GM12872 (cell line): Measurements from ENCODE around the gene DCDC2.

Experiments used
- TF ChIP-seq, protein P1 (sequence below): IDR thresholded peaks from 3 replicates; pipeline ENCODE4 v1.5.1; 2011; ENCODE audit warnings: low read depth, mild to moderate bottlenecking, low read length, moderate library complexity; ENCODE audit not compliant: insufficient read depth

DCDC2 gene

DNA sequence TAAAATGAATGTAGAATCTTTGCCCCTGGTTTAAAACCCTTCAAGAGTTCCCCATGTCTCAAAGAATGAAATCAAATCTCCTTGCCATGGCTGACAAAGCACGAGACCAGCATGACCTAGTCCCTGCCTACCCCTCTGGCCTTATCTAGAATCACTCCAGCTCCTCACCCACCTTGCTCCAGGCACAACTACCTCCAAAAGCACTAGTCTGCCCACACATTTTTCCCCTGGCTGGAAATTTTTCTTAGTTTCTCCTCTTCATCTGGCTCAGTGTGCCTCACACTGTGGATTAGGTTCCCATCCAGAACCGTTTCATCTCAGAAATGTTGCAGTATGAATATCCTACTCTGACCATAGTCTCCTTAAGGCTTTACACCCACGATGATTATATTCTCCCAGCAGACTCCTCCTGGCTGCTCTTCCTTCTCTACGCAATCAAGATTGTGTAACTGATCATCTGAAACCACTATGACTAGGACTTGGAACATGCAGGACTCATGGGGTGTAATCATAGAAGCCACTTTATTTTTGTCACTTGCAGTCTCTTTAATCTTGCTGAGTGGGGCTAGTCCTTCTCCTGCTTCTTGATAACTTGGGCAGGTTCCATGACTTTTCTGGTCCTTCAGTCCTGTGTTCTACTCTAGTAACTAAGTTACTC lies 37.0 kb upstream of the DCDC2 start:
- TF ChIP-seq, protein P1, sequence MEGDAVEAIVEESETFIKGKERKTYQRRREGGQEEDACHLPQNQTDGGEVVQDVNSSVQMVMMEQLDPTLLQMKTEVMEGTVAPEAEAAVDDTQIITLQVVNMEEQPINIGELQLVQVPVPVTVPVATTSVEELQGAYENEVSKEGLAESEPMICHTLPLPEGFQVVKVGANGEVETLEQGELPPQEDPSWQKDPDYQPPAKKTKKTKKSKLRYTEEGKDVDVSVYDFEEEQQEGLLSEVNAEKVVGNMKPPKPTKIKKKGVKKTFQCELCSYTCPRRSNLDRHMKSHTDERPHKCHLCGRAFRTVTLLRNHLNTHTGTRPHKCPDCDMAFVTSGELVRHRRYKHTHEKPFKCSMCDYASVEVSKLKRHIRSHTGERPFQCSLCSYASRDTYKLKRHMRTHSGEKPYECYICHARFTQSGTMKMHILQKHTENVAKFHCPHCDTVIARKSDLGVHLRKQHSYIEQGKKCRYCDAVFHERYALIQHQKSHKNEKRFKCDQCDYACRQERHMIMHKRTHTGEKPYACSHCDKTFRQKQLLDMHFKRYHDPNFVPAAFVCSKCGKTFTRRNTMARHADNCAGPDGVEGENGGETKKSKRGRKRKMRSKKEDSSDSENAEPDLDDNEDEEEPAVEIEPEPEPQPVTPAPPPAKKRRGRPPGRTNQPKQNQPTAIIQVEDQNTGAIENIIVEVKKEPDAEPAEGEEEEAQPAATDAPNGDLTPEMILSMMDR = no peak

DNA sequence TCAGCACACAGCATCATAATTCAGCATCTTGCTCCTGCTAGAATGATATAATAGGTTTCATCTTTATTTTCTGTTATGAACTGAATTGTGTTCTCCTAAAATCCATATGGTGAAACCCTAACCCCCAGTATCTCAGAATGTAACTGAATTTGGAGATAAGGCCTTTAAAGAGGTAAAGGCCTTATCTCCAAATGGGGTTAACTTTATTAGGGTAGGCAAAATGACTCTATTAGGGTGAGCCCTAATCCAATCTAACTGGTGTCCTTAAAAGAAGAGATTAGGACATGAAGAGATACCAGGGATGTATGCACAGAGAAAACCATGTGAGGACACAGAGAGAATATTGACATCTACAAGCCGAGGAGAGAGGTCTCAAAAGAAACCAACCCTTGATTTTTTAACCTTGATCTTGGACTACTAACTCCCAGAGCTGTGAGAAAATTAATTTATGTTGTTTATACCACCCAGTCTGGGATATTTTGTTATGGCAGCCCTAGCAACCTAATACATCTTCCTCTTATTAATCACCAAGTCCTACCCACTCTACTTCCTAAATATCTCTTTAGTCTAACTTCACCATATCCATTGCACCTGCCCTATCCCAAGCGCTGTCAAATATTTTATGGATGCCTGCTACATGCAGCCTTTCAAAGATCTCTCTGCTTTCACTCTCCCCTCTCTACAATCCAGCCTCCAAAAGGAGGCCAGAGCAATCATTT lies 36.4 kb upstream of the DCDC2 start:
- TF ChIP-seq, protein P1 = no peak

DNA sequence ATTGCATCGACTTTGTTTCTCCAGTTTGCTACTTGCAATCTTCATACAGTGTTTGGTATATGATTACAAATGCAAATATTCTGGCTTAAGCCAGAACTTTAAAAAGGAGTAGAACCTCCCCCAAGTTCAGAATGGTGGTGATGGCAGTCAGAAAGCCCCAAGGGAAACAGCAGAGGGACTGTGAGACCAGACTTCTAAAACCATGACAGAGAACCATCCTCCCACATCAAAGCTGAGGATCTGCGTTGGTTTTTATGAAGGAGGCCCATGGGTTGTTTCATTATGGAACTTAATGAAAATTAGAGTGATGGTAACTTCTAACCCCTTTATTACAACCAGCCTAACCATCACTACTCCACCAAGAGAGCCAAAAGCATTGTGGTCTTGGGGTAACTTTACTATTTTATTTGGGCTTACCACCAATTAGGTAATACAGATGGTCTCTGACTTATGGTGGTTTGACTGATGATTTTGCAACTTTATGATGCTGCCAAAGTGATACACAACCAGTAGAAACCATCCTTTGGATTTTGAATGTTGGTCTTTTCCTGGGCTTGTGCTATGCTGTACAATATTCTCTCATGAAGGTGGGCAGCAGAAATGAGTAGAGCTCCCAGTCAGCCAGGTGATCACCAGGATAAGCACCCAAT lies 34.0 kb upstream of the DCDC2 start:
- TF ChIP-seq, protein P1 = no peak

DNA sequence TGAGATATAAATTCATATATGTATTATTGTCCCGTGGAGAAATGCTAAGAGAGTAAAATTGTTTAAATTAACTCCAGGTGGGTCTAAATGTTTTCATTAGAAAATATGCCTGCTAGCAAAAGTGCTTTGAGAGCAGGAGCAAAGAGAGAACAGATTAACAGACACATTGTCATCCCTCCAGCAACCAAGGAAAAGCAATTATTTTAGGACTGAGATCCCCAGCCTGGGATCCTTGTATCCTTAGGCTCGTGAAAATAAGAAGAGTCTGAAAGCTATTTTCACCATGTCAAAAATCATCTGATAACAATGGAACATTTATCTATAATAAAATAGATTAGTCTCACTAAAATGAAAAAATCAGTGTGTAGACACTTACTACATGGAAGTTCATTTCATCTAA lies 33.3 kb upstream of the DCDC2 start:
- TF ChIP-seq, protein P1 = no peak

DNA sequence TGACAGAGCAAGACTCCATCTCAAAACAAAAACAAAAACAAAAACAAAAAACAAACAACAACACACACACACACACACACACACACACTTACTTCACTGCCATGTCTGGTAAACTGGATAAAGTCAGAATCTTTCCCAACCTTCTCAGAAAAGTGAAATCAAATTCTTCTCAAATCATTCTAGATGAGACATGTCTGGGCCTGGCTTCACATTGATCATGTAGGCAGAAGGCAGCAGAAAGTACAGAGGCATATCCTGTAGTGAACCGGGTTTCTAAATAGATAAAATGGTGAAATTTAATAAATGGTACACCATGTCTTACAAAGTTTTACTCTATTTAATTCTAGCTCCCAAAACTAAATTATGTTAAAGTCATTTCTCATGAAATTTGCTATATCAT lies 30.0 kb upstream of the DCDC2 start:
- TF ChIP-seq, protein P1 = no peak

DNA sequence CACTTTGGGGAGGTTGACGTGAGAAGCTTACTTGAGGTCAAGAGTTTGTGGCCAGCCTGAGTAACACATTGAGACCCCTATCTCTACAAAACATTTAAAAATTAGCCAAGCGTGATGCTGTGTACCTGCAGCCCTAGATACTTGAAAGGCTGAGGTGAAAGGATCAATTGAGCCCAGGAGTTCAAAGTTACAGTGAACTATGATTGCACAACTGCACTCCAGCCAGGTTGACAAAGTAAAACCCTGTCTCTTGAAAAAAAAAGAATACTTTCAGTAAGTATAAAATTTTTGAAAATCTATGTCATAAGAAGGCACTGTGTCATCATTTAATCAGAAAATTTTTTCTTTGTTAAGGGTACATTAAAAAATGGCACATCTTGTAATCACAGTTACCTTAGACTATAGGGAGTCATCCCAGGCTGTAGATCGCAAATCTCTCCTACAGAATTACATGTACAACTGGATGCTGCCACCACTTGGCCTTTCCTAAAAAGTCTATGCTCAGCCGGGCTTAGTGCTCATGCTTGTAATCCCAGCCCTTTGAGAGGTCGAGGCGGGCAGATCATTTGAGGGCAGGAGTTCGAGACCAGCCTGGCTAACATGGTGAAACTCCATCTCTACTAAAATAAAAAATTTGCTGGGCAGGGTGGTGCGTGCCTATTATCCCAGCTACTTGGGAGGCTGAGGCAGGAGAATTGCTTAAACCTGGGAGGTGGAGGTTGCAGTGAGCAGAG lies 27.8 kb upstream of the DCDC2 start:
- TF ChIP-seq, protein P1 = no peak

DNA sequence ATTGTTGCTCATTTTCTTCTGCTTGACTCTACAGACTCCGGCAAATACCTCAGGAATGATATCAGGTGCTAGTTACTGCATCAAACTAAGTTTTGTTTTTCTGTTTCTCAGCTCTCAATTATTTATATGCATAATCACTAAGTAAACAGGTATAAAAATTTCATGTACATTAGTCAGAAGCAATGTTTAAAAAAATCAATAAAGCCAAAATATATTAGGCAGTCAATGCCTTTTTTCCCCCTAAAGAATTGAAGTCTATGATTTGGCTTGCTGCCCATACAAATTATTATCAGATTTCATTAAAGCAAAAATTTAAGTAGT lies 24.3 kb upstream of the DCDC2 start:
- TF ChIP-seq, protein P1 = no peak
